HL-60 (cell line): ENCODE measurements around the gene ITPKC.
A peak's percentile ranks its signal among the peaks of the same experiment; 100 is the strongest.

Source experiments
- DNase-seq, 2 experiments: peaks; one replicate each; pipeline ENCODE4 v3.0.0-alpha.2; 2010 to 2020; ENCODE audit warnings: low read depth in 1 of 2, low spot score in 1 of 2
- H3K27ac ChIP-seq: fragments of 250-450 bp; sonication (Bioruptor Pico); replicated peaks from 2 replicates; pipeline ENCODE4 v1.5.1; 2020; ENCODE audit warnings: mild to moderate bottlenecking, moderate library complexity
- H3K27me3 ChIP-seq: fragments of 250-450 bp; sonication (Bioruptor Pico); 2 replicates; pipeline ENCODE4 v1.5.1; 2021; ENCODE audit warnings: mild to moderate bottlenecking, moderate library complexity; ENCODE audit not compliant: insufficient read depth, poor library complexity, severe bottlenecking
- H3K4me3 ChIP-seq: replicated peaks from 2 replicates; pipeline ENCODE4 v1.5.1; 2011; ENCODE audit warnings: mild to moderate bottlenecking, control low read depth, low read length; ENCODE audit not compliant: insufficient read depth
- GABPA ChIP-seq: IDR thresholded peaks from 2 replicates; pipeline ENCODE4 v1.6.1; 2012; ENCODE audit warnings: low read depth
- POLR2AphosphoS5 ChIP-seq: IDR thresholded peaks from 2 replicates; pipeline ENCODE4 v1.6.1; 2012; ENCODE audit warnings: low read depth
- SPI1 ChIP-seq: IDR thresholded peaks from 2 replicates; pipeline ENCODE4 v1.6.1; 2012; ENCODE audit warnings: low read depth, mild to moderate bottlenecking, borderline replicate concordance
- TF ChIP-seq, protein P1 (sequence below): IDR thresholded peaks from 2 replicates; pipeline ENCODE4 v1.6.1; 2012; ENCODE audit warnings: low read depth; ENCODE audit not compliant: insufficient replicate concordance
- TF ChIP-seq, protein P2 (sequence below): IDR thresholded peaks from one replicate; pipeline ENCODE4 v1.5.1; 2011; ENCODE audit warnings: low read length, control low read depth, inconsistent platforms; ENCODE audit not compliant: insufficient read depth

ITPKC gene

DNA sequence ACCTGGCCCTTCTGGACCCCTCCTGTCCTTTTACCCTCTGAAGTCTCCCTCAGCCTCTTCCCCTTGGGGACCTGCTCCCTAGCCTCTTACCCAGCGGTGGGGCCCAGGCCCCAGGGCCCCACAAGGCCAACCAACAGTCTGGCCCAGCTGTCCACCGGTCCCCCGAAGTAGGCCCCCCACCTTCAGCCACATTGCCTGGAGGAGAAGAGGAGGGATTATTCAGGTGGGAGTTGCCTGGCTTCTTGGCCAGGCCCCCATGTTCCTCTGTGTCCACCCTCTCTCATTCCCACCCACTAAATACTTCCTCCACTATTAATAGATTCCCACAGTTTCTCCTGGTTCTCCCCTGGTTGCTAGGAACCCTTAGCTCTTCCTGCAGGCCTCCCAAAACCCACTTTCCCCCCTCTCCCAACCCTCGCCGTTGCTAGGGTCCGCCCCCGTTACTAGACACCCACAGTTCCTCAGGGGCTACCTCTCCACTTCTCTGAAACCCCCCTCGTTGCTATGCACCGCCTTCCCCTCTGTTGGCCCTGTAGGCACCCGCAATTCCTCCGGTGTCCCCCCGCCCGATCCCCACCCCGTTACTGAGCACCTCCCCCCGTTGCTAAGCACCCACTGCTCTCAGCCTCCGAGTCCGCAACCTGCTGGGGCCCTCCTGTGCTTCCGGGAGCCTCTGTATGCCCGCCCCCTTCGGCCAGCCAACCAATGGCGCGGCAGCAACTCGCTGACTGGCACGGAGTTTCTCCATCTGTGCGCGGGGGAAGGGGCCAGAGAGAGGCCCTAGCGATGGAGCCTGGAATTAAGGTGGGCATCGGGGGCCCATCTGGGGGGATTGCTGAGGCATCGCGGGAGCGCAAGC is 2.2 kb upstream of the ITPKC start:
- no peak for TF ChIP-seq SPI1
- TF ChIP-seq, protein P1, sequence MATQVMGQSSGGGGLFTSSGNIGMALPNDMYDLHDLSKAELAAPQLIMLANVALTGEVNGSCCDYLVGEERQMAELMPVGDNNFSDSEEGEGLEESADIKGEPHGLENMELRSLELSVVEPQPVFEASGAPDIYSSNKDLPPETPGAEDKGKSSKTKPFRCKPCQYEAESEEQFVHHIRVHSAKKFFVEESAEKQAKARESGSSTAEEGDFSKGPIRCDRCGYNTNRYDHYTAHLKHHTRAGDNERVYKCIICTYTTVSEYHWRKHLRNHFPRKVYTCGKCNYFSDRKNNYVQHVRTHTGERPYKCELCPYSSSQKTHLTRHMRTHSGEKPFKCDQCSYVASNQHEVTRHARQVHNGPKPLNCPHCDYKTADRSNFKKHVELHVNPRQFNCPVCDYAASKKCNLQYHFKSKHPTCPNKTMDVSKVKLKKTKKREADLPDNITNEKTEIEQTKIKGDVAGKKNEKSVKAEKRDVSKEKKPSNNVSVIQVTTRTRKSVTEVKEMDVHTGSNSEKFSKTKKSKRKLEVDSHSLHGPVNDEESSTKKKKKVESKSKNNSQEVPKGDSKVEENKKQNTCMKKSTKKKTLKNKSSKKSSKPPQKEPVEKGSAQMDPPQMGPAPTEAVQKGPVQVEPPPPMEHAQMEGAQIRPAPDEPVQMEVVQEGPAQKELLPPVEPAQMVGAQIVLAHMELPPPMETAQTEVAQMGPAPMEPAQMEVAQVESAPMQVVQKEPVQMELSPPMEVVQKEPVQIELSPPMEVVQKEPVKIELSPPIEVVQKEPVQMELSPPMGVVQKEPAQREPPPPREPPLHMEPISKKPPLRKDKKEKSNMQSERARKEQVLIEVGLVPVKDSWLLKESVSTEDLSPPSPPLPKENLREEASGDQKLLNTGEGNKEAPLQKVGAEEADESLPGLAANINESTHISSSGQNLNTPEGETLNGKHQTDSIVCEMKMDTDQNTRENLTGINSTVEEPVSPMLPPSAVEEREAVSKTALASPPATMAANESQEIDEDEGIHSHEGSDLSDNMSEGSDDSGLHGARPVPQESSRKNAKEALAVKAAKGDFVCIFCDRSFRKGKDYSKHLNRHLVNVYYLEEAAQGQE = no peak
- TF ChIP-seq, protein P2, sequence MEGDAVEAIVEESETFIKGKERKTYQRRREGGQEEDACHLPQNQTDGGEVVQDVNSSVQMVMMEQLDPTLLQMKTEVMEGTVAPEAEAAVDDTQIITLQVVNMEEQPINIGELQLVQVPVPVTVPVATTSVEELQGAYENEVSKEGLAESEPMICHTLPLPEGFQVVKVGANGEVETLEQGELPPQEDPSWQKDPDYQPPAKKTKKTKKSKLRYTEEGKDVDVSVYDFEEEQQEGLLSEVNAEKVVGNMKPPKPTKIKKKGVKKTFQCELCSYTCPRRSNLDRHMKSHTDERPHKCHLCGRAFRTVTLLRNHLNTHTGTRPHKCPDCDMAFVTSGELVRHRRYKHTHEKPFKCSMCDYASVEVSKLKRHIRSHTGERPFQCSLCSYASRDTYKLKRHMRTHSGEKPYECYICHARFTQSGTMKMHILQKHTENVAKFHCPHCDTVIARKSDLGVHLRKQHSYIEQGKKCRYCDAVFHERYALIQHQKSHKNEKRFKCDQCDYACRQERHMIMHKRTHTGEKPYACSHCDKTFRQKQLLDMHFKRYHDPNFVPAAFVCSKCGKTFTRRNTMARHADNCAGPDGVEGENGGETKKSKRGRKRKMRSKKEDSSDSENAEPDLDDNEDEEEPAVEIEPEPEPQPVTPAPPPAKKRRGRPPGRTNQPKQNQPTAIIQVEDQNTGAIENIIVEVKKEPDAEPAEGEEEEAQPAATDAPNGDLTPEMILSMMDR = no peak
- peak; percentile 64; the same call in 1 of the 2 replicates for TF ChIP-seq POLR2AphosphoS5
- peak; percentile 48; the same call in 1 of the 2 replicates for TF ChIP-seq GABPA
- peak; percentile 88 to 92 for DNase-seq
- Histone ChIP-seq H3K4me3 (peak overlapping the region; percentile 64), H3K27me3 (no peaks in the 10 kb centered on the region), H3K27ac (peak overlapping the region; percentile 67)

DNA sequence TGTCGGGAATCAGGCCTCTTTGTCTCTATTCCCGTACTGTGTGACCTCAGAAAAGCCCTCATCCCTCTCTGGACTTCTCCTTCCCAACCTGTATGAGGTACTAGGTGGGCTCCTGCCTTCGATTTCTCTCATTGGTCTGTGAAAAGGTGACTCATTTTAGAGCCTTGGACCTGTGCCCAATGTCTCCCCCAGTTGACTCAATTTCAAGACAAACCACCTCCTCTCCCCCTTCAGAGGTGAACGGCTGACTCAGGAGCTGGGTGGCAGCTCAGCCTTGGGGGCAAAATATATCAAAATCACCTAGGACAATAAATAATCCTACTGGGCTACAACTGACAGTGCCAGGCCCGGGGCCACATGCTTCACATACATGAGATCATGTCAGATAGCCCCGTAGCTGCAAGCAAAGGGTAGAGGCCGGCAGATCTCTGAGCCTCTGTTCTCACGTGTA is 856 bp upstream of the ITPKC start:
- no peak for DNase-seq
- TF ChIP-seq POLR2AphosphoS5 (no peak), SPI1 (no peak), GABPA (no peak)
- TF ChIP-seq, protein P1 = no peak
- TF ChIP-seq, protein P2 = no peak
- peak overlapping the region; percentile 80 for H3K27ac ChIP-seq
- no peaks in the 10 kb centered on the region for H3K27me3 ChIP-seq
- H3K4me3 ChIP-seq = peak overlapping the region; percentile 74

DNA sequence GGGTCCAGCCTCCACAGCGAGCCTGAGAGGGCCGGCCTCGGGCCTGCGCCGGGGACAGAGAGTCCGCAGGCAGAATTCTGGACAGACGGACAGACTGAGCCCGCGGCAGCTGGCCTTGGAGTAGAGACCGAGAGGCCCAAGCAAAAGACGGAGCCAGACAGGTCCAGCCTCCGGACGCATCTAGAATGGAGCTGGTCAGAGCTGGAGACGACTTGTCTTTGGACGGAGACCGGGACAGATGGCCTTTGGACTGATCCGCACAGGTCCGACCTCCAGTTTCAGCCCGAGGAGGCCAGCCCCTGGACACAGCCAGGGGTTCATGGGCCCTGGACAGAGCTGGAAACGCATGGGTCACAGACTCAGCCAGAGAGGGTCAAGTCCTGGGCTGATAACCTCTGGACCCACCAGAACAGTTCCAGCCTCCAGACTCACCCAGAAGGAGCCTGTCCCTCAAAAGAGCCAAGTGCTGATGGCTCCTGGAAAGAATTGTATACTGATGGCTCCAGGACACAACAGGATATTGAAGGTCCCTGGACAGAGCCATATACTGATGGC is 490 bp downstream of the ITPKC start:
- no peak for TF ChIP-seq GABPA
- TF ChIP-seq, protein P2 = no peak
- no peak for TF ChIP-seq POLR2AphosphoS5
- TF ChIP-seq, protein P1 = no peak
- no peak for TF ChIP-seq SPI1
- Histone ChIP-seq H3K27me3 (no peaks in the 10 kb centered on the region), H3K27ac (peak overlapping the region; percentile 80), H3K4me3 (peak overlapping the region; percentile 74)
- DNase-seq = no peak
